ENCODE results near the gene PDZRN3.

PDZRN3 gene

DNA sequence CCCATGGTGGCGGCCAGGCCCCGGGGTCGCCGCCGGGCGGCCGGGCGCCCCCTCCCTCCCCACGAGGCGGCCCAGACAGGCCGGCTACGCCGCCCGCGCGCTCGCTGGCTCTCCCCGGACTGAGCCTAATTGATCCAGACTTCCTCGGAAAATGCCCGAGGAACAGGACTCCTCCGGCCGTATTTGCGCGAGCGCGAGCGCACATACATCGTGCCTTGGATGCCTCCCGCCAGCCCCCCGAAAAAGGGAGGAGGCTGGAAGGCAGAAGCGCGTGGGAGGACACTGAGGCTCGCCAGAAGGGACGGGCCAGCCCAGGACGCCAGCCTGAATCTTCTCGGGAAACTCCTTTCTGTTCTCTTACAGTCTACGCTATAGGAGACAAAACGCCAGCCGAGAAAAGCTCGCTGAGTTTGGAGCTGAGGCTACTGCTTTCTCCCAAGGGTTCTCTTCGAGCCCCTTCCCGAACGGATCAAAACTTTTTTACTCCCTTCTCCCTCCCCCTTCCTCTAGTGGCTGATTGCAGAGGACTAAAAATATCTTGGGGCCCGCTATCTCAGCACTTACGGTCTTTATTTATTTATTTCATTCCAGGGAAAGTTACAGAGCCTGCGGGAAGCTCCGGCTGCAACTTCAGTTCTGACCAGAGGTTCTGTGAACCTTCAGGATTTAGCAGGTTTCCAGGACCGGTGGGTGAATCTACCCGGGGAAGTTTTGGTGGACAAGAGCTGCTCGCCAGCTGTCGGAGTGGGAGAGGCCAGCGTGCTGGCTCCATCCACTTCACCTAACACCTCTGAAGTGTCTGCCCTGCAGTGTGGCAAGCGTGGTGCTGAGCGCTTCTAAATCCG, at the start of gene PDZRN3:
PDZRN3 (minus strand) TSS at position 121 of the 845 bp plus-strand sequence.
- peak; percentile 91 for DNase-seq

- DNase-seq: no peak
Measured at GRCh38 chr3:73674280-73674679, 49.5 kb upstream of the PDZRN3 start.

DNA sequence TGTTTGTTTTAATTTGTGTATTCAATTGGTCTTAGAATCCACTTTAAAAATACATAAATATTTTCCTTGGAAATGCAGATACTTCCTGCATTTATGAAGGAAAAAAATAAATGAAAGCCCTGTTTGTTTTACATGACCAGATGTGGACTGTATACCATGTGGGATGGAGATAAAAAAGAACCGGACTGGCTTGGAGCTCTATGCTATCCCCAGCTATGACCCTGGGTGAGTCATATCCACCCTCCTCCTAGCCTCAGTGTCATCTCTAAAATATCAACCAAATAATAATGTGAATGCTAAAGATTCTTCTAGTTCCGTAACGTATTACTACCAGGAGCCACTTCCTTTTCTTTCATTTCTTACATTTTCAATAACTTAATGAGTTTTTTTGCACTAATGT, 44.5 kb upstream of the PDZRN3 start:
- DNase-seq: no peak

GRCh38 chr3:73668391-73668790, 43.6 kb upstream of the PDZRN3 start:
- no peak for DNase-seq

DNA sequence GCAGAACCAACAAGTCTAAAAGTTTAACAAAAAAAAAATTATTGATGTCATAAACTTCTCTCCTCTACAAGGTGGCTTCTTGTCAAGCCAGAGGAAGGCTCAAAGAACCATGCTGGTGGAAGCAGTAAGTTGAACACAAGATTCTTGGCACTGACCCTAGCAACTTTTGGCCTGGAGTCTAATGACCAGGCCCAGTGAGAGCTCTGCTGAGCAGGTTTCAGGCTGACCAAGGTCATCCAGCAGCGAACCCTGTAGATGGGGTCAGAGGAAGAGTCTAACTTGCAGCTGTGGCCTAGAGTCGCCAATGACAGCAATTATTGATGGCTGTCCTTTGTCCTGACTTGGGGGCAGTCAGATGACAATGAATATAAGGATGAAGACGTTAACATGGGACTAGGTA, 43.1 kb upstream of the PDZRN3 start:
- DNase-seq: no peak

DNA sequence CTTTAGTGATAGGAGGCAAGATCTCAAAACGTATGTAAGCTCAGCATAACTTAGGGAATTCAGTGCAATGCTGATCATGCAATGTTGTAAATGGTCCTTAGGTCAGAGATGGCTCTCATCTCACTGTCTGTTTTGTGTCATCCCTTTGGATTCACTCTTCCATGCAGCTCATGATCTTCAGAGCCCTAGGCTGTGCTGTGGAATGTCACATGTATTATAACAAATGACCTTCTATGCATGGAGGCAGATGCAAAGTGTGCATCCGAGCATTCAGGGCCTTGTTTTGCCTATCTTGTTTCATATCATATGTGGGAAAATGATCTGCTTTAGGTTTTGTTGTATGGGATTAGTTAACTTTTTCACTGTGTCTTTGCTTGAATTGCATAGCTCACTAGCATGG, 40.5 kb upstream of the PDZRN3 start:
- no peak for DNase-seq

GRCh38 chr3:73664389-73664788, 39.6 kb upstream of the PDZRN3 start:
- DNase-seq: no peak

- no peak for DNase-seq
Measured at GRCh38 chr3:73663495-73663894, 38.8 kb upstream of the PDZRN3 start.

DNA sequence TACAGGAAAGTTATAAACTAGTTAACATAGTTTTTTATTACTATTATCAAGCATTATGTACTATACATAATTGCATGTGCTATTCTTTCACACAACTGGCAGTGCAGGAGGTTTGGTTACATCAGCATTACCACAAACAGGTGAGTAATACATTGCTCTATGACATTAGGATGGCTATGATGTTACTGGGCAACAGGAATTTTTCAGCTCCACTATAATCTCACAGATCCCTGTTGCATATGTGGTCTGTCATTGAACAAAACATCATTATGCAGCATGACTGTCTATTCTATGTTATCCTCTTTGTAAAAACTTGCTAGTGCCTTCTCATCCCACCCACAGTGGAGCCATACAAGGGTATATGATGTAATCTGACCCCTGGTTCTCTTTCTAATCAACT, 36.5 kb upstream of the PDZRN3 start:
- DNase-seq: no peak

- no peak for DNase-seq
Measured at GRCh38 chr3:73658227-73658626, 33.5 kb upstream of the PDZRN3 start.

DNA sequence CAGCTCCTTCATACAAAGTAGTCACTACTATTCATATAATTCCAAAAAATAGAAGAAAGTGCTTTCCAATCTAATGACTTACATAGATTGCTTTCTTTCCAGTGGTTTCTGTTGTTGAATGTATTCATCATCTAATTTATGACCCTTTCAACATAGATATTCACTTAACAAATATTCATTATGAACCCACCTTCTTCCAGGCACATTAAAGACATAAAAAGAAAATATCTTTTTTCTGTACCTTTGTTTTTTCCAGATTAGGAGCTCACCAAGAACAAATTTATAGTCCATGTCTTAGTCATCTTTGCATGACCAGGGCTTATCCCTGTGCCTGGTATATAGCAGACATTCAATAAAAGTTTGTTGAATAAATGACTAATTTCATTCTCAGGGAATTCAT, 32.4 kb upstream of the PDZRN3 start:
- no peak for DNase-seq

DNA sequence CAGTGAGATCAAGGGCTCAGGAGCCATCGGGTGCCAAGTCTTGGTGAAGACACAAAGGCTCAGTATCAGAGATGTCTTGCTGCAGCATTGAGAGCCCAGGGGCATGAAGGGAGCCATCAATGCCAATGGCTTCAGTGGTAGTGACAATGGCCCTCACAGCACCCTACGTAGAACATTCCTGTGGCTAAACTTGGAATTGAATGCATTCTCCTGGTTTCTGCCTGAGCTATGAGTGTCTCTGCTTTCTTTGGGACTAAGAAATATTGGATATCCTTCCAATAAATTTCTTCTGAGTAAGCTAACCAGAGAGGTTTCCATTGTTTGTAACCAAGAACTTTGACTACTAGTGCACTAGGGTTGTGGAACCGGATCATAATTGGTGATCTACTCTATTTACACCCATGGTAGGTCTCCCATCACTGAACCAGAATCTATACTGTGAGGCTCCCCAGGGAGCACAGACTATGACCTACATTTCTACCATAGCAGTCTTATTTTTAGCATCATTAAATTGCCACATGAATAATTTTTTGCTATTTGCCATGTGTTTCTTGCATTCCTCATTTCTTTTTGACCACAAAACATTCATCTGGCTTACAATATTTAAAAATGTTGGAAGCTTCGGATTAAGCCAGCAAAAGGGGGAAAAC, 31.6 kb upstream of the PDZRN3 start:
- no peak for DNase-seq

DNA sequence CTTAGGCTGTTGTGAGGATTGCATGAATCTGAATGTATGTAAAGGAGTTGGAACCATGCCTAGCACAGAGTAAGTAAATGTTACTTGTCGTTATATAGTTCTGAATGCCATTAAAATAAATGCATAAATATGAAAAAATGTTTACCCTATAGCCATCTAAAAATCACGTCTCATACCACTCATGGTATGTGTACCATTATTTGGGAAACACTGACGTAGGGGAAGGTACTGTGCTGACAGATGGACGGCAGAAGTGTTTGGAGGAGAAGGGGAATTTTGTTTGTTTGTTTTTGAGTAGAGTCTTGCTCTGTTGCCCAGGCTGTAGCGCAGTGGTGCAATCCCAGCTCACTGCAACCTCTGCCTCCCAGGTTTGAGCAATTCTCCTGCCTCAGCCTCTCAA, 30.5 kb upstream of the PDZRN3 start:
- DNase-seq: no peak

GRCh38 chr3:73653877-73654276, 29.1 kb upstream of the PDZRN3 start:
- DNase-seq: no peak

GRCh38 chr3:73653351-73653750, 28.6 kb upstream of the PDZRN3 start:
- no peak for DNase-seq

- no peak for DNase-seq
Measured at GRCh38 chr3:73652896-73653295, 28.2 kb upstream of the PDZRN3 start.

GRCh38 chr3:73637042-73637441, 12.3 kb upstream of the PDZRN3 start:
- DNase-seq: no peak

DNA sequence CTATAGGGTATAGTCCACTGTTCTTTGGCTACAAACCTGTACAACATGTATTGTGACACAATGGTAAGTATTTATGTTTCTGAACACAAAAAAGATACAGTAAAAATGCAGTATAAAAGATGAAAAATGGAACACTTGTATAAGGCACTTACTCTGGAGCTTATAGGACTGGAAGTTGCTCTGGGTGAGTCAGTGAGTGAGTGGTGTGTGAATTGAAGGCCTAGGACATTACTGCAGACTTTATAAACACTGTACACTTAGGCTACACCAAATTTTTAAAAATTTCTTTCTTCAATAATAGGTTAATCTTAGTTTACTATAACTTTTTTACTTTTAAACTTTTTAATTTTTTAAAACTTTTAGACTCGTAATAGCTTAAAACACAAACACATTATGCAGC, 10.5 kb upstream of the PDZRN3 start:
- DNase-seq: no peak

GRCh38 chr3:73633916-73634344, 9.2 kb upstream of the PDZRN3 start:
- DNase-seq: no peak

GRCh38 chr3:73633453-73633852, 8.7 kb upstream of the PDZRN3 start:
- DNase-seq: no peak

DNA sequence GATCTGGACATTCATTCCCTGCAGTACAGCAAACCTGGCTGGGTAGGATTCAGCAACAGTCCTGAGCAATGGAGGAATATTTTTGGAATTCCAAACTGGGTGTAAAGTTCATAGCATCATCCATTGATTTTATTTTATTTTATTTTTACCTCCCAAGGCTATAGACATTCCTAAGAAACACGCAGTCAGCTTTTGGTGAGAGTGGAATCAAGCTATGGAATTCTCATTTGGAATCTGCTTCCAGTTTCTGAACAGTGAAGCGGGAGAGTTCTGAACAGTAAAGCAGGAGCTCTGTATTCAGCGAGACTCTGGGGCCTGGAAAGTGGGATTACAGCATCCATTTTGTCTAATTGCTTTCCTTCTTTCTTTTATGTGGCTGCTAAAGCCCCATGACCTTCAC, 1.4 kb upstream of the PDZRN3 start:
- DNase-seq: no peak

DNA sequence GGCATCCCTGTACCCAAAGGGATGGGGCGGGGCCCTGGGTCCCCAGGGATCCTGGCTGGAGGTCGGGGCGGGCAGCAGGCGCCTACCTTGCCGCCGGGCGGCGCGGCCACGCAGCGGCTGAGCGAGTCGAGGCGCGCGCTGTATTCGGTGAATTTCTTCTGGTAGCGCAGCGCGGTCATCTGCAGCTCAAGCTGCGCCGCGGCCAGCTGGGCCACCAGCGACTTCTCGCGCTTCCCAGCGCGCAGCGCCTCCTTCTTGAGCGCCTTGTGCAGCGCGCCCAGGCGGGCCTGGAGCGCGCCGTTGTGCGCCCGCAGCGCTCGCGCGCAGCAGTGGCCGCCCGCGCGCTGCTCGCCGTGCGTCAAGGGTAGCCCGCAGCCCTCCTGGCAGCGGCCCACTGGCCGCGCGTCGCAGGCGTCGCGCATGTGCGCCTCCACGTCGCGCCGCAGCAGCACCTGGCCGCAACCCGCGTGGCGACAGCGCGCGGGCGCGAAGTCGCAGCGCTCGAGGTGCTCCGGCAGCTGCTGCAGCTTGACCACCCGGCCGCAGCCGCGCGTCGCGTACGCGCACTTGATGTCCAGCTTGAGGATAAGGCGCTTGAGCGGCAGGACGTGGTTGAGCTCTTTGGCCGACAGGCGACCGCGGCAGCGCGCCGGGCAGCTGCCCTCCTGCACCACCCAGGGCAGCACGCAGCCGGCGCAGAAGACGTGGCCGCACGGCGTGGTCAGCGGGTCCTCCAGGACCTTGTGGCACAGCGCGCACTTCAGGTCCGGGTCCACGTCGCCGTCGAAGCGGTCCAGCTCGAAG, 522 bp downstream of the PDZRN3 start:
- peak; percentile 79 for DNase-seq

- DNase-seq: no peak
Measured at GRCh38 chr3:73623346-73623745, 1.4 kb downstream of the PDZRN3 start.
